NT2/D1 (cell line): ENCODE measurements around the gene ST3GAL4.

Source experiments
- SUZ12 ChIP-seq: IDR thresholded peaks from 2 replicates; pipeline ENCODE4 v1.6.1; 2011; ENCODE audit not compliant: insufficient read length, insufficient read depth; ENCODE audit errors: extremely low read depth
- YY1 ChIP-seq: IDR thresholded peaks from 2 replicates; pipeline ENCODE4 v1.6.1; 2011; ENCODE audit not compliant: insufficient read length, insufficient read depth
- ZNF274 ChIP-seq: IDR thresholded peaks from 2 replicates; pipeline ENCODE4 v1.6.1; 2011; ENCODE audit warnings: mild to moderate bottlenecking, low read depth, low read length

DNA sequence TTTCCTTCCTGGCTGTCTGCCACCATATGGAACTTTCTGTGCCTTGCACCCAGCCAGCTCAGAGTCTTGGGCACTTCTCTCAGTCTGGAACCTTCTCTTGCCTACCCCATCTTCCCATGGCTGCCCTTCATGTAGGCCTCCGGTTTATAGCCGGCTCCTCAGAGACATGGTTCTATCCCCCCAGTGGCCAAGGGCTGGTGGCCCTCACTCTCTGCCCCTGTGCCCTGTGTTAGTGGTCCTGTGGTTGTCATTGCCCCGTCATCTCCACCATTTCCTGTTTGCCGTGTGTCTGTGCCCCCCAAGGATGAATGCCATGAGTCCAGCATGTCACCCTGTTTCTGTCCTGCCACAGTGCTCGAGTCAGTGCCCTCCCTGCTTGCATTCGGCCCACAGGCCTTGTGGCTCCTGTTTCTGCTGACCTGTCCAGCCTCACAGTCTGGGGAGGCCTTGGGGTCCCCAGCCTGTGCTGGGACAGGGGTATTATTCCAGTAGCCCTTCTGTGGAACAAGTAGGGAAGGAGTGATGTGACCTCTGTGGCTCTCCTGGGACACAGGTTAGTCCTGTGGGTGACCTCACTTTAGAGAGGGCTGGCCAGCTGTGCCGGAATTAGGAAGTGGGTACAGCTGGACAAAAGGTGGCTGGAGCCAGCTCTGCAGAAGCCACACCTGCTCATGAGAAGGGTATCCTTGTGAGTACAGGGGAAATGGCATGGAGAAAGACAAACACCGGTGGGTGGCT, 30.7 kb downstream of the ST3GAL4 start:
- TF ChIP-seq SUZ12 (no peak), ZNF274 (no peak), YY1 (no peak)
